K562 (cell line): ENCODE results near the gene HINT3. TPM values are rescaled to one million over a fixed set of nuclear protein-coding genes. Genes with fewer than 3 reads are reported as not detected.
"Not testable (repeated sequence)": the region's sequence is repeated elsewhere in the genome, so short reads cannot be mapped to it uniquely, and the experiment has no call there.

ENCODE experiments used
- ATAC-seq: fragments of 200-7000 bp; cut with Tn5 transposase; 3 replicates; pipeline ENCODE4 v1.9.1; 2020; ENCODE audit warnings: moderate library complexity
- BruUV-seq: library from RNA; stranded (reverse); fragments of 400-500 nt; replicated peaks from 2 replicates; lab custom pipeline; 2021; lab: Mats Ljungman, UMichigan
- CTCF ChIA-PET: fragments of 300-600 bp; formaldehyde crosslinking; extraction: SDS; loops from one replicate; lab custom pipeline; 2021; ENCODE audit warnings: low intra/inter-chr PET ratio; lab: Yijun Ruan, JAX
- POLR2A ChIA-PET: fragments of 300-600, 350-650 bp; sonication (Branson Sonifier 250); formaldehyde crosslinking; extraction: SDS; loops from one replicate; lab custom pipeline; 2021; ENCODE audit warnings: antibody characterized with exemption, inconsistent platforms; lab: Yijun Ruan, JAX
- DNase-seq, 4 experiments: peaks; one replicate each; pipeline versions ENCODE4 v3.0.0 to v3.0.0-alpha.2; 2011 to 2018; ENCODE audit warnings: low spot score in 3 of 4, mixed read lengths in 3 of 4; ENCODE audit errors: extremely low read depth in 1 of 4
- FAIRE-seq: peaks from 2 replicates; lab custom pipeline; 2011; peaks lifted over from hg19 to GRCh38; lab: Jason Lieb, UNC
- H2AFZ ChIP-seq: 2 replicates; pipeline ENCODE4 v1.6.0; 2011; ENCODE audit warnings: low read depth, low read length, control low read depth, inconsistent platforms
- H3K27ac ChIP-seq: fragments of 200-600 bp; 3 replicates; pipeline ENCODE4 v1.8.0; 2011; ENCODE audit warnings: low read depth, mild to moderate bottlenecking, control low read depth, inconsistent platforms, low read length, moderate library complexity, mixed read lengths; ENCODE audit errors: extremely low read depth
- H3K27me3 ChIP-seq, 2 experiments: fragments of 300-600 bp in 1 of 2; 2 replicates in 1 of 2; 3 replicates in 1 of 2; pipeline versions ENCODE4 v1.6.0 to v1.8.0; 2011; ENCODE audit warnings: inconsistent platforms in 2 of 2, low read length in 2 of 2, mild to moderate bottlenecking in 1 of 2, mixed read lengths in 1 of 2, moderate library complexity in 1 of 2; ENCODE audit not compliant: control insufficient read depth in 2 of 2, insufficient read depth in 2 of 2
- H3K36me3 ChIP-seq: fragments of 300-600 bp; 3 replicates; pipeline ENCODE4 v1.8.0; 2011; ENCODE audit warnings: mild to moderate bottlenecking, low read length, inconsistent platforms; ENCODE audit not compliant: control insufficient read depth, insufficient read depth
- H3K4me1 ChIP-seq, 2 experiments: fragments of 200-600 bp in 1 of 2; replicated peaks in 1 of 2; 2 replicates in 1 of 2; 3 replicates in 1 of 2; pipeline versions ENCODE4 v1.5.1 to v1.8.0; 2011; ENCODE audit warnings: inconsistent platforms in 2 of 2, low read length in 2 of 2, mild to moderate bottlenecking in 1 of 2, mixed read lengths in 1 of 2, moderate library complexity in 1 of 2; ENCODE audit not compliant: control insufficient read depth in 2 of 2, insufficient read depth in 2 of 2
- H3K4me2 ChIP-seq: 2 replicates; pipeline ENCODE4 v1.6.1; 2011; ENCODE audit warnings: low read length, control low read depth, inconsistent platforms, mixed read lengths; ENCODE audit not compliant: insufficient read depth
- H3K4me3 ChIP-seq: fragments of 200-600 bp; sonication (generic), shearing (Covaris generic); 2 replicates; pipeline ENCODE4 v1.5.1; 2016; ENCODE audit warnings: control low read depth, inconsistent platforms
- H3K79me2 ChIP-seq: fragments of 200-600 bp; 3 replicates; pipeline ENCODE4 v1.8.0; 2011; ENCODE audit warnings: low read length, inconsistent platforms; ENCODE audit not compliant: control insufficient read depth, insufficient read depth
- H3K9ac ChIP-seq, 2 experiments: 2 replicates each; pipeline versions ENCODE4 v1.6.0 to v1.6.1; 2011; ENCODE audit warnings: low read depth in 2 of 2, low read length in 2 of 2, control low read depth in 1 of 2, inconsistent platforms in 1 of 2, mild to moderate bottlenecking in 1 of 2, mixed read lengths in 1 of 2; ENCODE audit not compliant: insufficient read depth in 1 of 2
- H3K9me1 ChIP-seq: one replicate; pipeline ENCODE4 v1.6.0; 2011; ENCODE audit warnings: inconsistent platforms, mild to moderate bottlenecking, low read length, moderate library complexity; ENCODE audit not compliant: control insufficient read depth, insufficient read depth
- H3K9me3 ChIP-seq: replicated peaks from 2 replicates; pipeline ENCODE4 v1.5.1; 2011; ENCODE audit warnings: low read depth, low read length, inconsistent platforms; ENCODE audit not compliant: control insufficient read depth, insufficient read depth
- H4K20me1 ChIP-seq: replicated peaks from 2 replicates; pipeline ENCODE4 v1.6.1; 2011; ENCODE audit warnings: low read length, inconsistent platforms, mixed read lengths; ENCODE audit not compliant: control insufficient read depth, insufficient read depth
- ARID1B ChIP-seq: fragments of 450-650 bp; IDR thresholded peaks from 2 replicates; pipeline ENCODE4 v1.6.1; 2016; ENCODE audit warnings: antibody characterized with exemption, mild to moderate bottlenecking, inconsistent platforms
- ATF7 ChIP-seq: fragments of 450-650 bp; IDR thresholded peaks from 2 replicates; pipeline ENCODE4 v1.7.1; 2014; ENCODE audit warnings: mild to moderate bottlenecking, moderate library complexity
- CEBPB ChIP-seq: fragments of 450-650 bp; IDR thresholded peaks from 2 replicates; pipeline ENCODE4 v1.6.1; 2016; ENCODE audit warnings: missing genetic modification characterization, missing compliant biosample characterization
- CEBPG ChIP-seq, 3 experiments: fragments of 200-800 bp in 1 of 3; sonication (Bioruptor generic) in 1 of 3; sonication (generic) in 1 of 3; formaldehyde crosslinking in 1 of 3; IDR thresholded peaks in 2 of 3; conservative IDR thresholded peaks in 1 of 3; 2 replicates each; pipeline versions ENCODE4 v1.6.1 to v1.8.0; 2016 to 2022; ENCODE audit warnings: missing compliant biosample characterization in 2 of 3, missing genetic modification characterization in 2 of 3, mild to moderate bottlenecking in 1 of 3, missing genetic modification reagents in 1 of 3
- TRIM24 ChIP-seq, 2 experiments: fragments of 450-650 bp; IDR thresholded peaks; 2 replicates each; pipeline ENCODE4 v1.6.1; 2016
- ZNF507 ChIP-seq: conservative IDR thresholded peaks from 2 replicates; pipeline ENCODE4 v1.6.1; 2017; ENCODE audit warnings: missing genetic modification characterization, missing compliant biosample characterization
- WGBS: fragments of 100-300 bp; shearing (Covaris generic); methylation state at CpG from one replicate; pipeline ENCODE4 v1.1.6; 2016; ENCODE audit warnings: low coverage, mixed read lengths; ENCODE audit not compliant: insufficient coverage; ENCODE audit errors: missing lambda C conversion rate; 5-methylcytosine and 5-hydroxymethylcytosine counted together
- in situ Hi-C: fragments of 300-500 bp; cut with MboI; formaldehyde crosslinking; loops from 4 replicates; pipeline ENCODE4 v1.15.0; 2018; ENCODE audit warnings: inconsistent platforms, mixed read lengths
- intact Hi-C: fragments of 100-400 bp; cut with micrococcal nuclease; formaldehyde crosslinking; loops from 2 replicates; pipeline ENCODE4 v1.14.2; 2022
- polyA plus RNA-seq, 8 experiments: library from polyadenylated mRNA; depleted of rRNA in 4 of 8; stranded (reverse) in 5 of 8; unstranded in 3 of 8; fragments of >200 nt; fragmentation: Nextera tagmentation in 2 of 8; fragmentation: Illumina TruSeq in 1 of 8; extraction: Ambion mirVana in 2 of 8; extraction: Trizol in 1 of 8; gene quantifications; 2 replicates each; pipeline versions ENCODE4 v1.2.1 to v1.2.3, GENCODE V29; 2011 to 2014; ENCODE audit warnings: inconsistent platforms in 1 of 8, missing spikeins in 1 of 8
- total RNA-seq, 7 experiments: library from RNA; depleted of rRNA in 6 of 7; stranded (reverse); fragments of >200 nt in 6 of 7; fragmentation: Illumina TruSeq in 2 of 7; extraction: Trizol in 2 of 7; gene quantifications; 2 replicates each; pipeline versions ENCODE4 v1.2.1 to v1.2.3, GENCODE V29; 2011 to 2021; ENCODE audit warnings: low replicate concordance in 1 of 7
- TF ChIP-seq, protein P1 (sequence below), 2 experiments: fragments of 450-650 bp in 1 of 2; sonication (generic) in 1 of 2; formaldehyde crosslinking in 1 of 2; IDR thresholded peaks in 1 of 2; conservative IDR thresholded peaks in 1 of 2; 2 replicates each; pipeline versions ENCODE4 v1.6.1 to v1.8.1; 2016 to 2023; ENCODE audit warnings: mild to moderate bottlenecking in 2 of 2, moderate library complexity in 2 of 2, inconsistent platforms in 1 of 2, missing genetic modification reagents in 1 of 2

Gene HINT3
- total and polyA plus RNA-seq, 9 of the 15 experiments (the other 6 are each of a cell fraction or from before 2014, with no cell fraction given): 1.4 to 16.6 (median 10.8) TPM

GRCh38 chr6:126023474-126023873 lies 66.9 kb downstream of the HINT3 start:
- H3K9me3 ChIP-seq, H3K27ac ChIP-seq, DNase-seq, CTCF ChIA-PET, H3K9ac ChIP-seq, H2AFZ ChIP-seq, H3K4me3 ChIP-seq, FAIRE-seq, intact Hi-C loops, H3K4me2 ChIP-seq, H4K20me1 ChIP-seq, H3K9me1 ChIP-seq, H3K79me2 ChIP-seq, POLR2A ChIA-PET, H3K4me1 ChIP-seq, BruUV-seq, H3K27me3 ChIP-seq, in situ Hi-C loops: not testable (repeated sequence)
- peaks cover 83% of the 10 kb centered on the region for H3K36me3 ChIP-seq
- TF ChIP-seq CEBPB (tag) (peak; percentile 36), ATF7 (peak; percentile 35; the same call in 1 of the 2 replicates), ARID1B (0 out of 2 replicates have a peak, but pooled peaks have one; percentile 12), ZNF507 (tag) (peak; percentile 31), TRIM24 (IDR thresholded peaks at IDR 0.05) (peak in 1 of 2 experiments; percentile 60; a peak in 2 of 4 replicates), CEBPG (CRISPR knock-in tag; IDR thresholded peaks at IDR 0.05) (peak; percentile 80), CEBPG (tag; conservative IDR thresholded peaks at IDR 0.05 in 1 of 2, IDR thresholded peaks at IDR 0.05 in 1 of 2) (peak; percentile 61 to 94; a peak in 3 of 4 replicates)
- TF ChIP-seq, protein P1, sequence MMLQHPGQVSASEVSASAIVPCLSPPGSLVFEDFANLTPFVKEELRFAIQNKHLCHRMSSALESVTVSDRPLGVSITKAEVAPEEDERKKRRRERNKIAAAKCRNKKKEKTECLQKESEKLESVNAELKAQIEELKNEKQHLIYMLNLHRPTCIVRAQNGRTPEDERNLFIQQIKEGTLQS (IDR thresholded peaks at IDR 0.05): peak; percentile 86
- TF ChIP-seq, protein P1 (CRISPR knock-in tag; conservative IDR thresholded peaks at IDR 0.05): not testable (repeated sequence)
- peak; percentile 45 for ATAC-seq
- 83% methylated on average over 3 of the region's 3 CpGs for WGBS
